ENCODE measurements around the gene C20orf204.

DNA sequence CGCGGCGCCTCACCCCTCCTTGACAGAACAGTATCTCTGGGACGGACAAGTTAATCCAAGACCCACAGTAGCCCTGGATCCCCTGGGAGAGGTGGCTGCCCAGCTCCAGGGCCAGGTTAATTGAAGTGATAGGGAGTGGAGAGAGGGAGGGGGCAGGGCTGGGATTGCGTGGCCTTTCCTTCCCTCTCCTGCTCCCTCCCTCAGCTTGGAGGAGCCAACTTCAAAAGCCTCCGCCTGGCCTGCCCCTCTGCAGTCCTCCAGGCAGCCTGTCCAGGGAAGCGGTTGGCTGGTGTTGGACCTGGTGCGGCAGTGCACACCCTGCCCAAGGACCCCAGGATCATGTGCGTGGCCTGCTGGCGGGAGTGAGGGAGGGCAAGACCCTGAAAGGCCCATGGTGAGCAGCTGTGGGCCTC lies at the start of gene C20orf204:
- TF ChIP-seq EZH2 (IDR thresholded peaks at IDR 0.05; ENCODE audit: borderline replicate concordance, low read depth, low read length, severe bottlenecking): no peak
- TF ChIP-seq POLR2A (IDR thresholded peaks at IDR 0.05; ENCODE audit: low read depth, low read length): no peak
- TF ChIP-seq, protein P1, sequence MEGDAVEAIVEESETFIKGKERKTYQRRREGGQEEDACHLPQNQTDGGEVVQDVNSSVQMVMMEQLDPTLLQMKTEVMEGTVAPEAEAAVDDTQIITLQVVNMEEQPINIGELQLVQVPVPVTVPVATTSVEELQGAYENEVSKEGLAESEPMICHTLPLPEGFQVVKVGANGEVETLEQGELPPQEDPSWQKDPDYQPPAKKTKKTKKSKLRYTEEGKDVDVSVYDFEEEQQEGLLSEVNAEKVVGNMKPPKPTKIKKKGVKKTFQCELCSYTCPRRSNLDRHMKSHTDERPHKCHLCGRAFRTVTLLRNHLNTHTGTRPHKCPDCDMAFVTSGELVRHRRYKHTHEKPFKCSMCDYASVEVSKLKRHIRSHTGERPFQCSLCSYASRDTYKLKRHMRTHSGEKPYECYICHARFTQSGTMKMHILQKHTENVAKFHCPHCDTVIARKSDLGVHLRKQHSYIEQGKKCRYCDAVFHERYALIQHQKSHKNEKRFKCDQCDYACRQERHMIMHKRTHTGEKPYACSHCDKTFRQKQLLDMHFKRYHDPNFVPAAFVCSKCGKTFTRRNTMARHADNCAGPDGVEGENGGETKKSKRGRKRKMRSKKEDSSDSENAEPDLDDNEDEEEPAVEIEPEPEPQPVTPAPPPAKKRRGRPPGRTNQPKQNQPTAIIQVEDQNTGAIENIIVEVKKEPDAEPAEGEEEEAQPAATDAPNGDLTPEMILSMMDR (IDR thresholded peaks at IDR 0.05; ENCODE audit: extremely low read depth in 1 of 2, insufficient read depth in 1 of 2, low read depth in 1 of 2, low read length in 2 of 2): no peak
- peak; percentile 1 for TF ChIP-seq POLR2AphosphoS5 (IDR thresholded peaks at IDR 0.05; ENCODE audit: insufficient read depth, low read depth, low read length)
- TF ChIP-seq, protein P2, sequence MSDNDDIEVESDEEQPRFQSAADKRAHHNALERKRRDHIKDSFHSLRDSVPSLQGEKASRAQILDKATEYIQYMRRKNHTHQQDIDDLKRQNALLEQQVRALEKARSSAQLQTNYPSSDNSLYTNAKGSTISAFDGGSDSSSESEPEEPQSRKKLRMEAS (IDR thresholded peaks at IDR 0.05; ENCODE audit: insufficient read depth, insufficient read length): no peak
- TF ChIP-seq MYC (IDR thresholded peaks at IDR 0.05; ENCODE audit: low read depth, low read length): no peak
- no peak for TF ChIP-seq JUN (IDR thresholded peaks at IDR 0.05; ENCODE audit: borderline replicate concordance, insufficient read depth, insufficient read length, low read depth)

Measured in endothelial cell of umbilical vein (primary cell).